HG02885 (cell line): ENCODE results near the gene ZNF154.
A peak's percentile ranks its signal among the peaks of the same experiment; 100 is the strongest.
"Not testable (repeated sequence)": the region's sequence is repeated elsewhere in the genome, so short reads cannot be mapped to it uniquely, and the experiment has no call there.

Experiments used
- ATAC-seq: cut with Tn5 transposase; IDR thresholded peaks from one replicate; pipeline ENCODE4 v1.9.1; 2021; ENCODE audit warnings: mild to moderate bottlenecking; ENCODE audit not compliant: unreplicated experiment, poor library complexity

ZNF154 gene

DNA sequence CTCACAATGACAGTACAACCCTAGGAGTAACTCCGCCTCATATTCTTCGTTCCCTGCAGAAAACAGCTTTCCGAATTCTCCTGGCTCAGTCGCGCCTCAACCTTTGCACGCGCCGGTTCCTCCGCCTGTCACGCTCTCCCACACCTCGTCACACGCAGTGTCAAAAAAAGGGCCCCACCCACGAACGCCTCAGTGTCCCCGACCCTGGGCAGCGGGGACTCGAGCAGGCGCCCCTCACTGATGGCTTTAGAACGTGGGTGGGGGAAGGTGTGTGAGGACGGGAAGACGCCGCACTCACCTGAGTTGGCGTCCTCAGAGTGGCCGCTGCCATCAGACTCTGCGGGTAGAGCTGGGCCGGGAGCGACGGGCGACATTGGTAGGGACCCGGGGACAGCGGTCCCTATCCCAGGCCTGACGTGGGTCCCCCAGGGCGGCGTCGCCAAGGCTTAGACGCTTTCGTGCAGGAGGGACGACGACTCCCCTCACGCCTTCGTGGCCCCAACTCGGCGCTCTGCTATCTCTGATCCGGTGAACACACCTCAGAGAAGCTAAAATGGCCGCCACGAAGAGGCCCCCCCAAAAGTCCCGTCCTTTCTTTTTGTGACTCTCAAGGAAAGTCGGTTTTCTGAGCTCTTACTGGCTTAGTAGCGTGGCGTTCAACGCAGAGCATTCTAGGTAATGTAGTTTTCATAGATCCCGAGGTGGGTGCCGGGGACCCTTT lies at the start of gene ZNF154:
TSS of gene ZNF154 (minus strand) at position 564 of the 721 bp plus-strand sequence. CDS start at position 331, 233 bp downstream.
- ATAC-seq = no peak

DNA sequence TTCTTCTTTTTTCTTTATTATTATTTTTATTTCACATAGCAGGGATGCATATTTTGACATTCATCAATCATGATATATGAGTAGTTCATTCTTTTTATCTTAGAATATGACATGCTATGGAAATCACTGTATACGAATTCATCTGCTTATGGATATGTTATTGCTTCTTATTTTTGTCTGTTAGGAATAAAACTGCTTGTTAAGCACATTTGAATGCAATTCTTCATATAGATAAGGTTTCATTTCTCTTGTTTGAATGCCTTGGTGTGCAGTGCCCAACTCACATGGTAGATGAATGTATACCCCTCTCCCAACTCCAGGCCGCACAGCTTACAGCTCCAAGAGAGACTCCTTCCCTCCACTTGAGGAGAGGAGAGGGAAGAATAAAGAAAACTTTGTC lies 48.9 kb upstream of the ZNF154 start:
- no peak for ATAC-seq

DNA sequence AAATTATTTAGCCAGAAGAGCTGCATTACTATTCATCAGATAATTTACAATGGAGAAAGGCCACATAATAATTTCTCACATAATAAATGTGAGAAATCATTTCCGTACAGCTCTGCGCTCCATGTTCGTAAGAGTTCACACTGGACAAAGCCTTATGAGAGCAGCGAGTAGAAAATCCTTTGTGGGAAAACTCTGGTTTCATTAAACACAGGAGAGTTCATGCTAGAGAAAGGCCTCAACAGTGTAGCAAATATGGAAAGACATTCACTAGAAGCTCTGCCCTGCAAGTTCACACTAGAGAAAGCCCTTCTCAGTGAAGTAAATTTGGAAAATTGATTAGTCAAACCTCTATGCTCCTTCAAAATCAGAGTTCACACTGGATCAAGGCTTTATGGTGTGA lies 46.0 kb upstream of the ZNF154 start:
- no peak for ATAC-seq

DNA sequence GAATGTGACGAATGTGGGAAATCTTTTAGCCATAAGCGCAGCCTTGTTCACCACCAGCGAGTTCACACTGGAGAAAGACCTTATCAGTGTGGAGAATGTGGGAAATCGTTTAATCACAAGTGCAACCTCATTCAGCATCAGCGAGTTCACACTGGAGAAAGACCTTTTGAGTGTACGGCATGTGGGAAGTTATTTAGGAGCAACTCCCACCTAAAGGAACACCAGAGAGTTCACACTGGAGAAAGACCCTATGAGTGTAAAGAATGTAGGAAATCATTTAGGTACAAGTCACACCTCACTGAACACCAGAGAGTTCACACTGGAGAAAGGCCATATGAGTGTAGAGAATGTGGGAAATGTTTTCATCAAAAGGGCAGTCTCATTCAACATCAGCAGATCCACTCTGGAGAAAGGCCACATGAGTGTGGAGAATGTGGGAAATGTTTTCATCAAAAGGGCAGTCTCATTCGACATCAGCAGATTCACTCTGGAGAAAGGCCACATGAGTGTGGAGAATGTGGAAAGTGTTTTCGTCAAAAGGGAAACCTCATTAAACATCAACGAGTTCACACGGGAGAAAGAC lies 45.2 kb upstream of the ZNF154 start:
- ATAC-seq = no peak

DNA sequence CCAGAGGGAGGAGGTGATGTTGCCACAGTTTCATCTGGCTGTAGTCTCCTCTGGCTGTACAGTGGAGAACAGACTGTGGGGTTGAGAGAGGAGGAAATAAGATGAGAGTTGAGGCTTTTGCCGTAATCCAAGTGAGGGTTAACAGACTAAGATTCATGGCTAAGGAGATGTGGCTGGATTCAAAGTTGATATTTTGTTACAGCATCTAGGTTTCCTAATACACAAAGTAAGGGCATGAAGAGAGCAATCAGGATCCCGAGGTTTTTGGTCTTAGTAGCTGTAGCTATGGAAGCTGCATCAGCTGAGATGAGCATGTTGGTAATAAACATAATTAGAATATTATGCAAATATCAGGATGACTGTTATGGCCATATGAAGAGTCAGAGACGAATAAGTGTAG lies 39.0 kb upstream of the ZNF154 start:
- no peak for ATAC-seq

DNA sequence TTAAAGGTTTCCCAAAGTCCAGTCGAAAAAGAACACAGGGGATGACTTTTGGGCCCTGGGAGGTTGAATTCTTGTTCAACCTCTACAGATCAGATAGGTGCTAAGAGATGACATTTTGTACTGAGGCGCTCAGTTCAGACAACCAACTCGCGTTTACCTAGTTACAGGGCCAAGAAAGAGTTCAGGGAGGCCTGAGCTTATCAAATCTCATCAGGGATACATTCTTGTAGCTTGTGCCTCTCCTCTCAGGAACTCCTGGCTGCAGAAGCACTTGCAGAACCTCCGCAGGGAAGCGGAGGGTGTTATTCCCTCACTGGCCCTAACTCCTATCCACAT lies 38.4 kb upstream of the ZNF154 start:
- no peak for ATAC-seq

DNA sequence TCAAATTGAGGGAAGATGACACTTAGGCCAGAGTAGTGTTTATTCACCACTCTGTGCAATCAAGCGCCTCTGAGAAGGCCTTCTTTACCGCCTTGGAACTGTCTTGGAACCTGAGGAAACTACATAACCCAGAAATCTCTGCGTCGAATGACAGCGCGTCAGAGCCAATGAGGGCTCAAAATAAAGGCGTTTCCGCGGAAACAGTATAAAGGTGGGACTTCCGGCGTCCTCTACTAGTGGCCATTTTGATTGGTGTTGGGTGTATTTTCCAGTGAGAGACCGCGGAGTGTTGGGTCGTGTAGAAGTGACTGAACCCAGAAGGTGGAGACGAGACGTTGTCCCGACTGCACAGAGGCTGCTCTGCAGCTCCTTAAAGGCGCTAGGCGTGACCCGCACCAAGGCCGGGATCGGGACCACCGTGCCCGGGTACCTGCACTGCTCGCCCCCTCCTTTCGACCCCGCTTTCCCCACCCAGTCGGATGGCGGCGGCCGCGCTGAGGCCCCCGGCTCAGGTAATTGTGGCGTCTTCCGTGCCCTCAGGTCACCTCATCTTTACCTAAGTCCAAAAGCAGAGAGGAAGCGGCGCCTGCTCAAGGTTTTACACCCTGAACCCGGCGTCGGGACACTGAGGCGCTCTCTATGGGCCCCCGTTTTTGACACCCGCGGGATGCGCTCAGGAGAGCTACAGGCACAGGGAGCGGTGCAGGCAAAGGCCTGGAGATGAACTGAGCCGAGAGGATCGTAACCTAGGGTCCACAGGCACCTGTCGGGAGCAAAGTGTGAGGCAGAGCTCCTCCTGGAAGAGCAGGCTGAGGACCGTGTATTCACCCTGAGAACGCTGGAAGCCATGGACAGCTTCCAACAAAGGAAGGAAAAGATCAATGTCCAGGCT lies 37.8 kb upstream of the ZNF154 start, which contains the start of gene ZNF776:
TSS of gene ZNF776 (plus strand) at position 236 of the 892 bp plus-strand sequence. CDS start at position 480, 244 bp downstream.
- peak; percentile 98 for ATAC-seq

DNA sequence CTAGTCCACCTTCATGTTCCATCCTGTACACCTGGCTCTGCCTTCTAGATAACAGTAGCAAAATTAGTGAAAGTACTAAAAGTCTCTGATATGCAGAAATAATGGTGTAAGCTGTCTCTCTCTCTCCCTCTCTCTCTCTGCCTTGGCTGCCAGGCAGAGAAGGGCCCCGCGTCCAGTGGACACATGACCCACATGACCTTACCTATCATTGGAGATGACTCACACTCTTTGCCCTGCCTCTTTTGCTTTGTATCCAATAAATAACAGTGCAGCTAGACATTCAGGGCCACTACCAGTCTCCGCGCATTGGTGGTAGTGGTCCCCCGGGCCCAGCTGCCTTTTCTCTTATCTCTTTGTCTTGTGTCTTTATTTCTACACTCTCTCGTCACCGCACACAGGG lies 29.8 kb upstream of the ZNF154 start:
- ATAC-seq = not testable (repeated sequence)

DNA sequence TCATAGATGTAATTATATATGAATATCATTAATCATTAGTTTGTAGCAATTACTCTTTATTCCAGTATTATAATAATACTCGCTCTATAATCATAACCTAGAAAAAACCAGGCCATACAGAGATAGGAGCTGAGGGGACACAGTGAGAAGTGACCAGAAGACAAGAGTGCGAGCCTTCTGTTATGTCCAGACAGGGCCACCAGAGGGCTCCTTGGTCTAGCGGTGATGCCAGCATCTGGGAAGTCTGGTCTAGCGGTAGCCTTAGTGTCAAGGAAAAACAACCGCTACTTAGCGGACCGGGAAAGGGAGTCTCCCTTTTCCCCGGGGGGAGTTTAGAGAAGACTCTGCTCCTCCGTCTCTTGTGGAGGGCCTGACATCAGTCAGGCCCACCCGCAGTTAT lies 29.3 kb upstream of the ZNF154 start:
- not testable (repeated sequence) for ATAC-seq

DNA sequence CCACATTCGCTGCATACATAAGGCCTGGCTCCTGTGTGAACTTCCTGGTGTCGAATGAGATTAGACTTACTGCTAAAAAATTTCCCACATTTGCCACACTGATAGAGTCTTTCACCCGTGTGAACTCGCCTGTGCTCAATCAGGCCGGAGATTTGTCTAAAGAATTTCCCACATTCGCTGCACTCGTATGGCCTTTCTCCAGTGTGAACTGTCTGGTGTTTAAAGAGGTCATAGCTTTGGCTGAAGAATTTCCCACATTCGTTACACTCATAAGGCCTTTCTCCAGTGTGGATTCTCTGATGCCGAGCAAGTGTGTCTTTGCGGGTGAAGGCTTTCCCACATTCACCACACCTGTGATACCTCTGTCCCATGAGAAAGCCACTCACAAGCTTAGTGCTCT lies 11.9 kb upstream of the ZNF154 start:
- no peak for ATAC-seq

DNA sequence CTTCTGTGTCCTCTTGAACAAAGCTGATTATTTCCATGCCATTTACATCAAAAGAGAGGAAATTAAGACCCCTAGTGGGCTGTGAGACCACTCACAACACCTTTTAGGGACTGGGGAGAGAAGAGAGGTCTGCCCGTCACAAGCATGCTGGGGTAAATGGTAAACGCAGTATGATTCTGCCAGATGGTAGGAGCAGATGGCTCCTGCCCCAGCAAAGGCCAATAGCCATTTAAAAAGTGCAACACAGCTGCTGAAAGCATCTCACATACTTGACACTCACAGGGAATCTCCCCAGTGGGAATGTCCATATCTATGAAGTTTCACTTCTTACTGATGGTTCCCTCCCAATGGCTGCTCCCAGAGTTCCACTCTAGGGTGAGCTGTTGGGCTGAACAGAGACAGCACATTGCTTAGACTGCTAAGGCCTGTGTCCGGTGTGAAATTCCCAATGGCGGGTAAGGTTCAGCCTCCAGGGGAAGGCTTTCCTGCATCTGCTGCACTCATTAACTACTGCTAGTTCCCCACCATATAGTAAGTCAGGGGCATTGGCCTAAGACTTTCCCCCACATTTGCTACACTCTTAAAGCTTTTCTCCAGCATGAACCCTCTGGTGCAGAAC lies 11.0 kb upstream of the ZNF154 start:
- no peak for ATAC-seq

DNA sequence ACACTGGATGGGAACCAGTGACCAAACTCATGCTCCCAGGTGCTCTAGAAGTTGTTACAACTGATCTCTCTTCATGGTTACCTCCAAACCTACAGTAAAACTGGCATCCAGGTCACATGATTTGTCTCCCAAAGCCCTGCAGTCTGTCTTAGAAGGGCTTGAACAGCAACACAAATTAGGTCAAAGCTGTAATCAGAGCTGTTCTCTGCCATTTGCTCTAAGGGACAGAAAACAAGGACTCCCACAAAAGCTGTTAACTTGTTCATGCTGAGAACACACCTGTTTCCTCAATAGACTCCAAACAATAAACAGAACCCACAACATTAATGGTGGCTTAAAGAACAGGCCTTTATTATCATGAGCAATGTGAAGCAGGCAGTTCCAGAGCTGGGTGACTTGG lies 10.4 kb upstream of the ZNF154 start:
- ATAC-seq = no peak

DNA sequence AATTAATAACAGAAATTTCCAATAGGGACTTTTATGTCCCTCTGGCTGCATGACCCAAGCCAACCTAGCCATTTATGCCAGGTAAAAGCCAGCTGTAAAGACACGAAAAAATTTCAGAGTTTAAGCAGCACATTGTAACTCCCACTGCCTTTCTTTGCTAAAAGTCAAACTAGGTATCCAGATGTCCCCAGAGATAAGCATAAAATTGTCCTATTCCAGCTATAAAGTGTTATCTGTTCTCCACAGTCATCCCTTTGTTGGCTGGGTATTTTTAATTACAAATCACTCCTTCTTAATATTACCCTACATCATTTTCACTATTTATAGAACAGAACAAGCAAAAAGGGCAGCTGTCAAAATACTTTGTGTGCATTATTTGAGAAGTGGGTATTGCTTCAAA lies 3.2 kb upstream of the ZNF154 start:
- no peak for ATAC-seq

DNA sequence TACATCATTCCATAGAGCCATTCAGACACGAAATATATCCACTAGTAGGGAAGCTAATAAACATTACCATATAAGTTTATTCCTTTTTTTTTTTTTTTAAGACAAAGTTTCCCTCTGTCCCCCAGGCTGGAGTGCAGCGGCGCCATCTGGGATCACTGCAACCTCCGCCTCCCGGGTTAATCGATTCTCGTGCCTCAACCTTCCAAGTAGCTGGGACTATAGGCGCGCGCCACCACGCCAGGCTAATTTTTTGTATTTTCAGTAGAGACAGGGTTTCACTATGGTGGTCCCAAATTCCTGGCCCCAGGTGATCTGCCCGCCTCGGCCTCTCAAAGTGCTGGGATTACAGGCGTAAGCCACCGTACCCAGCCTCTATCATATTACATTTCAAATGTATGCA lies 612 bp upstream of the ZNF154 start:
- no peak for ATAC-seq

DNA sequence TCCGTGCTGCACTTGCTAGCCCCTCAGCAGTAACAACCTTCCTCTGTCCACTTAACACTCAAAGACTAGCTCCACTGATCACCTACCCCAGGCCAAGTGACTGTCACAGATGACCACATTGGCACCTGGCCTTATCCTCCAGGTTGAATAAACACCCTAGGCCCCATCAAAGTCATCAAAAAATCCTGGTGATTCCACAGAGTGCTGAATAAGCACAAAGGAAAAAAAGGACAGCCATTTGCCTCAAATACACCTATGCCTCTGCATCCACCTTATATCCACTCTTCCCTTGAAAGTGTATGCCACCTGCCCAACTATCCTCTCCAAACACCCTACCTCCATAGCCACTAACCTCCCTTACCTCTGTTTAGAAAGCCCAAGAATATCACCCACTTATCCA lies 2.7 kb downstream of the ZNF154 start:
- no peak for ATAC-seq

DNA sequence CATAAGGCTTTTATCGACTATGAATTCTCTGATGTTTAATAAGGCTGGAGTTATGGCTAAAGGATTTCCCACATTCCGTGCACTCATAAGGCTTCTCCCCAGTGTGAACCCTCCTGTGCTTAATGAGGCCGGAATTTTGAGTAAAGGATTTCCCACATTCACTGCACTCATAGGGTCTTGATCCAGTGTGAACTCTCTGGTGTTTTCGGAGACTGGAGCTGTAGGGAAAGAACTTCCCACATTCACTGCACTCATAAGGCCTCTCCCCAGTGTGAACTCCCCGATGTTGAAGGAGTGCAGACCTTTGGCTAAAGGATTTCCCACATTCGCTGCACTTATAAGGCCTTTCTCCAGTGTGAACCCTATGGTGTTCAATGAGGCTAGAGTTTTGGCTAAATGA lies 7.4 kb downstream of the ZNF154 start:
- no peak for ATAC-seq

DNA sequence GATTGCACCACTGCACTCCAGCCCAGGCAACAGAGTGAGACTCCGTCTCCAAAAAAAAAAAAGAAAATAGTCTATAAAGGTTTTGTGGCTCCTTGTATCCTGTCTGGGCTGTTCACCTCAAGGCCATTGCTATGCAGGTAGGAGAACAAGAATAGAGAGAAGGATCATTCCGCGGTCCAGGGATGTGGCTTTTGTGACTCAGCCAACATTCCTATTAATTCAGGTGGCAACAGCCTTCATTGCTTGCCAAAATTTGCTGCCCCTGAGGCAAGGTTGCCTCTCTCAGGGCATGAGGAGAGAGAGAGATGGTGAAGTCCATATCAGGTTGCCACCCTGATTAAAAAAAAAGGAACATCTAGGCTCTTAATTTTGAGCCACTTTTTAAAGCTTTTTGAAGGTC lies 19.3 kb downstream of the ZNF154 start:
- no peak for ATAC-seq

DNA sequence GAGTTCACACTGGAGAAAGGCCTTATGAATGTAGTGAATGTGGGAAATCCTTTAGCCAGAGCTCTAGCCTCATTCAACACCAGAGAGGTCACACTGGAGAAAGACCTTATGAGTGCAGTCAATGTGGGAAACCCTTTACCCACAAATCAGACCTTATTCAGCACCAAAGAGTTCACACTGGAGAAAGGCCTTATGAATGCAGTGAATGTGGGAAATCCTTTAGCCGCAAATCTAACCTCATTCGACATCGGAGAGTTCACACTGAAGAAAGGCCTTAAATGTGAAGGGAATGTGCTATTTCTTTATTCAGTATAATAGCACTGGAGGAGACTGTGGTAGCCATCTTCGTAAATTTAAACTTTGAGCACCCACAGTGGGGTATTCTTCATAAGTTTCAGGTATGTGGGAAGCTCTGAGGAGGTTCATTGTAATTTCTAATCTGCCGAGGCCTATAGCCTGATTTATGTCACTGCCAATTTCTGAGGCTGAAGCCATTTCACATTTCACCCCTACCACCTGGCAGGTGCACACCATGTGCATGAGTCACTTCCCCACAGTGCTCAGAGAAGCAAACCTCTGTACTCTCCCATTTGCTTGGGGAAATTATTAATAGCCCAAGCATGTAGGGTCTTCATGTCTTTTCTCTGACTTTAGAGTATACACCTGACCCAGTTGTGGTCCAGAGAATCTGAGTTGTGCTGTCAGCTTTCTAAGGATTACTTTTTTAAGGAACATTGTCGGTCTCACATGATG lies 20.8 kb downstream of the ZNF154 start:
- ATAC-seq = no peak

DNA sequence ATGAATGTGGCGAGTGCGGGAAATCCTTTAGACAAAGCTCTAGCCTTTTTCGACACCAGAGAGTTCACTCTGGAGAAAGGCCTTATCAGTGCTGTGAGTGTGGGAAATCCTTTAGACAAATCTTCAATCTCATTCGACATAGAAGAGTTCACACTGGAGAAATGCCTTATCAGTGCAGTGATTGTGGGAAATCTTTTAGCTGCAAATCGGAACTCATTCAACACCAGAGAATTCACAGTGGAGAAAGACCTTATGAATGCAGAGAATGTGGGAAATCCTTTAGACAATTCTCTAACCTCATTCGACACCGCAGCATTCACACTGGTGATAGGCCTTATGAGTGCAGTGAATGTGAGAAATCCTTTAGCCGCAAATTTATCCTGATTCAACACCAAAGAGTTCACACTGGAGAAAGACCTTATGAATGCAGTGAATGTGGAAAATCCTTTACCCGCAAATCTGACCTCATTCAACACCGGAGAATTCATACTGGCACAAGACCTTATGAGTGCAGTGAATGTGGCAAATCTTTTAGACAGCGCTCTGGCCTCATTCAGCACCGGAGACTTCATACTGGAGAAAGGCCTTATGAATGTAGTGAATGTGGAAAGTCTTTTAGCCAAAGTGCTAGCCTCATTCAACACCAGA lies 21.5 kb downstream of the ZNF154 start:
- no peak for ATAC-seq

DNA sequence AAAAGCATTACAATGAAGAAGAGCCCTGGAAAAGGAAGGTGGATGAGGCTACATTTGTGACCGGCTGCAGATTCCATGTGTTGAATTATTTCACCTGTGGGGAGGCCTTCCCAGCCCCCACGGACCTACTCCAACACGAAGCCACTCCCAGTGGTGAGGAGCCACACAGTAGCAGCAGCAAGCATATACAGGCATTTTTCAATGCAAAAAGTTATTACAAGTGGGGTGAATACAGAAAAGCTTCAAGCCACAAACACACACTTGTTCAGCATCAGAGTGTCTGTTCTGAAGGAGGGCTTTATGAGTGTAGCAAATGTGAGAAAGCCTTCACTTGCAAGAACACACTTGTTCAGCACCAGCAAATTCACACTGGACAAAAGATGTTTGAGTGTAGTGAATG lies 22.3 kb downstream of the ZNF154 start:
- ATAC-seq = no peak
